Uterus (tissue), 4 donors: ENCODE results near the gene SLC6A17. TPM values are rescaled to one million over a fixed set of nuclear protein-coding genes. Genes with fewer than 3 reads are reported as not detected.

ENCODE experiments used
- DNase-seq, 2 donors: peaks; one replicate each; pipeline ENCODE4 v3.0.0-alpha.2; 2019 to 2020
- H3K27ac ChIP-seq, 2 donors: fragments of 200-600 bp; sonication (generic); 1 replicate in 1 of 2; 2 replicates in 1 of 2; pipeline ENCODE4 v1.5.1; 2016 to 2018
- H3K27me3 ChIP-seq, 2 donors: fragments of 200-600 bp; sonication (generic); one replicate each; pipeline ENCODE4 v1.5.1; 2018 to 2019; ENCODE audit warnings: control low read depth in 1 of 2
- H3K36me3 ChIP-seq, 2 donors: fragments of 200-600 bp; sonication (generic); one replicate each; pipeline ENCODE4 v1.5.1; 2019; ENCODE audit warnings: control low read depth in 1 of 2
- H3K4me1 ChIP-seq, 2 donors: fragments of 200-600 bp; sonication (generic); one replicate each; pipeline ENCODE4 v1.5.1; 2018 to 2019; ENCODE audit warnings: control low read depth in 1 of 2
- H3K4me3 ChIP-seq, 2 donors: fragments of 200-600 bp; sonication (generic); 1 replicate in 1 of 2; 2 replicates in 1 of 2; pipeline ENCODE4 v1.5.1; 2018 to 2019; ENCODE audit warnings: mild to moderate bottlenecking in 1 of 2
- H3K9me3 ChIP-seq, 2 donors: fragments of 200-600 bp; sonication (generic); one replicate each; pipeline ENCODE4 v1.5.1; 2019; ENCODE audit warnings: control low read depth in 1 of 2
- CTCF ChIP-seq, 4 experiments: fragments of 200-600 bp in 2 of 4; fragments of 450-650 bp in 2 of 4; sonication (generic) in 2 of 4; IDR thresholded peaks; one replicate each; pipeline ENCODE4 v1.5.1; 2016 to 2019; ENCODE audit warnings: antibody characterized with exemption in 4 of 4, mild to moderate bottlenecking in 2 of 4, moderate library complexity in 1 of 4
- POLR2A ChIP-seq, 2 donors: fragments of 450-650 bp; IDR thresholded peaks; one replicate each; pipeline ENCODE4 v1.6.1; 2016; ENCODE audit warnings: antibody characterized with exemption in 2 of 2, mild to moderate bottlenecking in 1 of 2, moderate library complexity in 1 of 2
- intact Hi-C: fragments of 100-400 bp; cut with DNase I; formaldehyde crosslinking; loops from one replicate; pipeline ENCODE4 v1.15.1; 2023; ENCODE audit warnings: low total_unique reads
- total RNA-seq, 4 donors: library from RNA; depleted of rRNA in 3 of 4; stranded (reverse); fragments of >200 nt in 3 of 4; gene quantifications; one replicate each; pipeline versions ENCODE4 v1.1.0 to v1.2.4, GENCODE V29; 2014 to 2023
- donor health status: DM: yes; HTN: yes; CAD: no.

The SLC6A17 gene
- total RNA-seq, 4 donors from 2014 or later = 0.07 to 0.15 TPM; not detected in 2

- Histone ChIP-seq H3K4me3 (no peak overlapping the region), H3K27ac (no peak overlapping the region), H3K27me3 (no peaks in the 10 kb centered on the region), H3K4me1 (no peaks in the 10 kb centered on the region), H3K36me3 (no peaks in the 10 kb centered on the region), H3K9me3 (no peaks in the 10 kb centered on the region)
- TF ChIP-seq POLR2A (IDR thresholded peaks at IDR 0.05) = no peak
- TF ChIP-seq CTCF (IDR thresholded peaks at IDR 0.05) = no peak
- DNase-seq = no peak
- intact Hi-C loops = no loop called here
Observed at GRCh38 chr1:110176299-110176956, 26.1 kb downstream of the SLC6A17 start.

- no peak for DNase-seq
- H3K27ac ChIP-seq = no peak overlapping the region
- H3K9me3 ChIP-seq = no peaks in the 10 kb centered on the region
- H3K4me3 ChIP-seq = no peak overlapping the region
- no peaks in the 10 kb centered on the region for H3K4me1 ChIP-seq
- TF ChIP-seq CTCF (IDR thresholded peaks at IDR 0.05) (no peak), POLR2A (IDR thresholded peaks at IDR 0.05) (no peak)
- no peaks in the 10 kb centered on the region for H3K27me3 ChIP-seq
- intact Hi-C loops = no loop called here
- no peaks in the 10 kb centered on the region for H3K36me3 ChIP-seq
Observed at GRCh38 chr1:110177775-110178174, 27.5 kb downstream of the SLC6A17 start.

GRCh38 chr1:110183642-110184167 is 33.4 kb downstream of the SLC6A17 start:
- intact Hi-C loops = no loop called here
- Histone ChIP-seq H3K9me3 (no peaks in the 10 kb centered on the region), H3K27ac (no peak overlapping the region), H3K27me3 (no peaks in the 10 kb centered on the region), H3K36me3 (no peaks in the 10 kb centered on the region), H3K4me3 (no peak overlapping the region), H3K4me1 (no peaks in the 10 kb centered on the region)
- no peak for DNase-seq
- TF ChIP-seq CTCF (IDR thresholded peaks at IDR 0.05) (no peak), POLR2A (IDR thresholded peaks at IDR 0.05) (no peak)

- Histone ChIP-seq H3K36me3 (no peaks in the 10 kb centered on the region), H3K4me1 (no peaks in the 10 kb centered on the region), H3K4me3 (no peak overlapping the region), H3K27me3 (no peaks in the 10 kb centered on the region), H3K27ac (no peak overlapping the region), H3K9me3 (no peaks in the 10 kb centered on the region)
- TF ChIP-seq POLR2A (IDR thresholded peaks at IDR 0.05) (no peak), CTCF (IDR thresholded peaks at IDR 0.05) (no peak)
- DNase-seq = no peak
- intact Hi-C loops = no loop called here
Observed at GRCh38 chr1:110184446-110184845, 34.2 kb downstream of the SLC6A17 start.

- no peaks in the 10 kb centered on the region for H3K36me3 ChIP-seq
- no peaks in the 10 kb centered on the region for H3K4me1 ChIP-seq
- no peak overlapping the region for H3K27ac ChIP-seq
- intact Hi-C loops = no loop called here
- no peaks in the 10 kb centered on the region for H3K9me3 ChIP-seq
- no peak for DNase-seq
- H3K27me3 ChIP-seq = no peaks in the 10 kb centered on the region
- H3K4me3 ChIP-seq = no peak overlapping the region
- TF ChIP-seq CTCF (IDR thresholded peaks at IDR 0.05) (no peak), POLR2A (IDR thresholded peaks at IDR 0.05) (no peak)
Observed at GRCh38 chr1:110185181-110185580, 34.9 kb downstream of the SLC6A17 start.
